Forelimb muscle (tissue), 1 donor: ENCODE data around the gene SLF1. TPM values are rescaled to one million over a fixed set of nuclear protein-coding genes. Genes with fewer than 3 reads are reported as not detected.

Experiments used
- DNase-seq: peaks from one replicate; pipeline ENCODE4 v3.0.0-alpha.2; 2013; ENCODE audit warnings: low read depth
- polyA plus RNA-seq: library from polyadenylated mRNA; unstranded; fragments of 120-200 nt; gene quantifications from one replicate; pipeline ENCODE4 v1.2.1, GENCODE V29; 2013; ENCODE audit not compliant: insufficient read length

Gene SLF1
- polyA plus RNA-seq, 1 donor = 12.0 TPM

GRCh38 chr5:94661086-94661485 is 42.6 kb downstream of the SLF1 start:
- no peak for DNase-seq

GRCh38 chr5:94667937-94668336 is 49.5 kb downstream of the SLF1 start:
- DNase-seq = no peak

- DNase-seq = no peak
Measured at GRCh38 chr5:94670726-94671125, 52.3 kb downstream of the SLF1 start.

- DNase-seq = no peak
Measured at GRCh38 chr5:94672746-94673145, 54.3 kb downstream of the SLF1 start.

- DNase-seq = no peak
Measured at GRCh38 chr5:94674490-94675382, 56.3 kb downstream of the SLF1 start.

- no peak for DNase-seq
Measured at GRCh38 chr5:94675965-94676618, 57.6 kb downstream of the SLF1 start.

GRCh38 chr5:94682814-94683520 is 64.5 kb downstream of the SLF1 start:
- no peak for DNase-seq

- DNase-seq = no peak
Measured at GRCh38 chr5:94689908-94690307, 71.4 kb downstream of the SLF1 start.

- DNase-seq = no peak
Measured at GRCh38 chr5:94690778-94691177, 72.3 kb downstream of the SLF1 start.

GRCh38 chr5:94691291-94691690 is 72.8 kb downstream of the SLF1 start:
- no peak for DNase-seq

GRCh38 chr5:94691949-94692348 is 73.5 kb downstream of the SLF1 start:
- DNase-seq = no peak

GRCh38 chr5:94692581-94692980 is 74.1 kb downstream of the SLF1 start:
- DNase-seq = no peak

- DNase-seq = peak; percentile 22
Measured at GRCh38 chr5:94693043-94693822, 74.8 kb downstream of the SLF1 start.

- DNase-seq = no peak
Measured at GRCh38 chr5:94693845-94694370, 75.4 kb downstream of the SLF1 start.

GRCh38 chr5:94694671-94695070 is 76.2 kb downstream of the SLF1 start:
- no peak for DNase-seq

GRCh38 chr5:94698197-94698596 is 79.7 kb downstream of the SLF1 start:
- no peak for DNase-seq

GRCh38 chr5:94699562-94699961 is 81.1 kb downstream of the SLF1 start:
- no peak for DNase-seq

- no peak for DNase-seq
Measured at GRCh38 chr5:94700592-94700991, 82.1 kb downstream of the SLF1 start.

GRCh38 chr5:94702729-94703128 is 84.3 kb downstream of the SLF1 start:
- no peak for DNase-seq

GRCh38 chr5:94705427-94705826 is 87.0 kb downstream of the SLF1 start:
- DNase-seq = no peak

- DNase-seq = no peak
Measured at GRCh38 chr5:94707359-94707758, 88.9 kb downstream of the SLF1 start.
